ENCODE measurements around the gene MAPKBP1.

DNA sequence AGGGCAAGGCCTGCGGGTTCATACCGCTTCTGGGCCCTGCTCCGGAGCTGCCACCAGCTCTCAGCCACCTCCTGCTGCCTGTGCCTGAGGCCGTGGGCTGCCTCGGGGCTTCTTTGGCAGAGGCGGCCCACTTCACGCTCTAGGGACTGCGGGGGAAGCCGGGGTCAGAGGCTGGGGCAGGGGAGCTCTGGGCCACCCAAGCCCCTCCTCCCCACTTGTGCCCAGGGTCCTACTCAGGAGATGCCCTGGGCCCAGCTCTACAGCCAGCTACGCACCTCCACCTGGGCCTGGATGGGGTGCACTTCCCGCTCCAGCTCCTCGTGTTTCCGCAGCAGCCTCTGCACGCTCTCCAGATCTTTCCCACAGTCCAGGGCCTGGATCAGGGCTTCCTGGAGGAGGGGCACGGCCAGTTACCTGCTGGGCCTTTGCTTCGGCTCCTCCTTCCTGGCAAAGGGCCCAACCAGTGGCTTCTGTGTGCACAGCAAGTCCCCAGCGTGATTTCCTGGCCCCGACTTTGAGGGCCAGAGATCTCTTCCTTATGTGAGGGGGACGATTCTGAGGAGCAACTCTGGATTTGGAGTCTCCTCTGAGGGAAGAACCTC is 88.3 kb downstream of the MAPKBP1 start:
- TF ChIP-seq SPI1 (IDR thresholded peaks at IDR 0.05; ENCODE audit: borderline replicate concordance, low read depth) (no peak), POLR2AphosphoS5 (IDR thresholded peaks at IDR 0.05; ENCODE audit: low read depth) (no peak)
- TF ChIP-seq, protein P1, sequence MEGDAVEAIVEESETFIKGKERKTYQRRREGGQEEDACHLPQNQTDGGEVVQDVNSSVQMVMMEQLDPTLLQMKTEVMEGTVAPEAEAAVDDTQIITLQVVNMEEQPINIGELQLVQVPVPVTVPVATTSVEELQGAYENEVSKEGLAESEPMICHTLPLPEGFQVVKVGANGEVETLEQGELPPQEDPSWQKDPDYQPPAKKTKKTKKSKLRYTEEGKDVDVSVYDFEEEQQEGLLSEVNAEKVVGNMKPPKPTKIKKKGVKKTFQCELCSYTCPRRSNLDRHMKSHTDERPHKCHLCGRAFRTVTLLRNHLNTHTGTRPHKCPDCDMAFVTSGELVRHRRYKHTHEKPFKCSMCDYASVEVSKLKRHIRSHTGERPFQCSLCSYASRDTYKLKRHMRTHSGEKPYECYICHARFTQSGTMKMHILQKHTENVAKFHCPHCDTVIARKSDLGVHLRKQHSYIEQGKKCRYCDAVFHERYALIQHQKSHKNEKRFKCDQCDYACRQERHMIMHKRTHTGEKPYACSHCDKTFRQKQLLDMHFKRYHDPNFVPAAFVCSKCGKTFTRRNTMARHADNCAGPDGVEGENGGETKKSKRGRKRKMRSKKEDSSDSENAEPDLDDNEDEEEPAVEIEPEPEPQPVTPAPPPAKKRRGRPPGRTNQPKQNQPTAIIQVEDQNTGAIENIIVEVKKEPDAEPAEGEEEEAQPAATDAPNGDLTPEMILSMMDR (IDR thresholded peaks at IDR 0.05; ENCODE audit: insufficient read depth, low read length), result no peak
